ENCODE data around the gene ASIC1.
A peak's percentile ranks its signal among the peaks of the same experiment; 100 is the strongest.

ASIC1 gene

DNA sequence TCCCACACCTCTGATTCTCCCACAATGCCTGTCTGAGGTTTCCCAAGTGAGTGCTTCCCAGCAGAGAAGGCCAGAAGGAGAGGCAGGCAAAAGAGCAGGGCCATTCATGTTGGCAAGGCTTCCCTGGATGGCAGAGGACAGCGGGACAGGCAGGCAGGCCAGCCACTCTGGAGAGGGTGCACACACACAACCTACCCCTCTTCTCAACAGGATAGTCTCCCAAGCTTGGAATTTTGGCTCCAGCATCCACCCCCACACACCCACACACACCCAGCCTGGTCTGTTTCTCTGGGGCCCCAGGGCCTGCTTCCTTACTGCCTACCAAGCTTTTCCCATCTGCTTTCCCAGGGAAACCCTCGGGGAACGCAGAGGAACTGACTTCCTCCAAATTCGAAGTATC lies 16.7 kb upstream of the ASIC1 start:
- no peak for DNase-seq

DNA sequence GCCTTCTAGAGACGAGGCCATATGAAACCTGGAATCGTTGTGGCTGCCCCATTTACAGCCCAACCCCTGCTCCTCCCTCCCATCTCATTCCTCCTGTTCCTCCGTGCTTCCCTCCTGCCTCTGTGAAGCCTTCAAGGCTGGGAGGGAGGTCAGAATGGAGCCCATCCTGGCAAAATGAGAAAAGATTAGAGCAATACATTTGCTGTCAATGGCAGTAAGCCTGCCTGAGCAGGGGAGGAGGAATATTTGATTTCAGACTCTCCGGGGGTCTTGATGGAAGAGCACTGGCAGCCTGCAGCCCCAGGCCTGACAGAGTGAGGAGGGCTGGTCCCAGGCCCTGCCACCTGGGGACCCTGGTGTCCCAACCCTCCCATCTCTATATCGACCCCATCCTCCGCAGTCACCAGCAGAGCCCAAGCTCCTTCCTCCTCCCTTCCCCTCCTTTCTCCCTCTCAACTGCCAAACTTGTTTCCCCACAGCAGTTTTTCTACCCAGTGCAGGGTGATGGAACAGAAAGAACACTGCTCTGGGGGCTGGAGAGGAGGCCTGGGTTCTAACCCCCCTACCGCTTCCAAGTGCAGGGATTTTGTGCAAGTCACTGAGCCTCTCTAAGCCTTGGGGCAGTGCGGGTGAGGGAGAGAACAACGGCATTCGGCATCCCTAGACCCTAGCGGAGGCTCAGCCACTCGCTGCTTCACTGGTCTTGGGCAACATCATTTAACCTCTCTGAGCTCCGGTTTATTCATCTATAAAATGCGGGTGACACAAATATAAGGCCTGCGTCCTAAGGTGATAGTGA lies 16.1 kb upstream of the ASIC1 start:
- DNase-seq, result no peak

DNA sequence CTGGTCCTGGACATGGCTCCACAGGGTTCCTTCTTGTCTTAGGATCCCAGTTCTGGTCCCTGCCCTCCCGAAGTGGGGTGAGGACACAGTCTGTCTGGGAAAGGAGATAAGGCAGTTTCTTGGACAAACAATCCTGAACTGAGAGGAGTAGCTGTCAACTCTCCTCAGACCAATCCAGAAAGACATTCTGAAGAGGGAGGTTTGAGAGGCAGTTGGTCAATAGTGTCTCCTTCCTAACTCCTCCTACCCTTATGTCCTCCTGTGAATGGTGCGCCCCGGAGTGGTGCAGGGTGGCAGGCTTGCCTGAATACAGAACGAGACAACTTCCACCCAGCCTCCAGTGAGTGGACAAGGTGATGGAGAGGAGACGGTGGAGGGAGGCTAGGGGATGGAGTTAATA lies 15.4 kb upstream of the ASIC1 start:
- no peak for DNase-seq

DNA sequence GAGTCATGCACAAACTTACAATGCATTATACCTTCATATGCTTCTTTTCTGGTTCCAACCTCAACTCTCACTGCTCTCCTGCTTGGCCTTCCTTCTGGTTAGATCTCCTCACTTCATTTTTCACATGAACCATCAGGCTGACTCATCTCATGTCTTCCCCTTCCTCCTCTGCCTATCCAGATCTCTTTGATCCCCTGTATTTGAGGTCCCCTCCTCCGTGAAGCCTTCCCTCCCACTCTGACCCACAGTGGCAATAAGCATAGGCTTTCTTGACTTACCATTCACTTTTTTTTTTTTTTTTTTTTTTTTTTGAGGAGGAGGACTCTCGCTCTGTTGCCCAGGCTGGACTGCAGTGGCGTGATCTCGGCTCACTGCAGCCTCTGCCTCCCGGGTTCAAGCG lies 14.7 kb upstream of the ASIC1 start:
- DNase-seq, result no peak

DNA sequence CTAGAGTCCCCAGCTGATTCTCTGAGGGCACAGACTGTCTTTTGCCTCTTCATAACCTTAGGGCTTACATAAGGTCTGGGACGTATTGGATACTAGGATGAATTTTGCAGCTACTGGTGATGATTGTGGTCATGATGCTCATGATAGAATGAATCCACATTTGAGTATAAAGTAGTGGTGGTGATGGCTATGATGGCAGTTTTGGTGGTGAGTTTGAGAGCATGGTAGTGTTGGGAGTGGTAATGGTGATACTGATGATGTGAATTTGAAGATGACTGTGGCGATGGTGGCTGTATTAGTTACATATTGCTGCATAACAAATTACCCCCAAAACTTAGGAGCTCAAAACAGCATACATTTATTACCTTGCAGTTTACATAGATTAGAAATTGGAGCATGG lies 14.1 kb upstream of the ASIC1 start:
- no peak for DNase-seq

DNA sequence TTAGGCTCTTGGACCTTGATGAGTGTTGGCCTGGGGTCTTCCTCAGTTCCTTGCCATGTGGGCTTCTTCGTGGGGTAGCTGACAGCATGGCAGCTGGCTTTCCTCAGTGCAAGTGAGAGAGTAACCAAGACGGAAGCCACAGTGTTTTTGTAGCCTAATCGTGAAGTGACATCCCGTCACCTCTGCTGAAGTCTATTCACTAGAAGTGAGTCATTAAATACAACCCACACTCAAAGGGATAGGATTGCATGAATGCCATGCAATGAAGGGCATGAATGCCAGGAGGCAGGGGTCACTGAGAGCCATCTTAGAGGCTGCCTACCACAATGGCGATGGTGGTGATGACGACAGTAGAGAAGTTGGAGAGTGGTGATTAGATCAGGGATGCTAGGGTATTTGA lies 13.5 kb upstream of the ASIC1 start:
- DNase-seq, result no peak

DNA sequence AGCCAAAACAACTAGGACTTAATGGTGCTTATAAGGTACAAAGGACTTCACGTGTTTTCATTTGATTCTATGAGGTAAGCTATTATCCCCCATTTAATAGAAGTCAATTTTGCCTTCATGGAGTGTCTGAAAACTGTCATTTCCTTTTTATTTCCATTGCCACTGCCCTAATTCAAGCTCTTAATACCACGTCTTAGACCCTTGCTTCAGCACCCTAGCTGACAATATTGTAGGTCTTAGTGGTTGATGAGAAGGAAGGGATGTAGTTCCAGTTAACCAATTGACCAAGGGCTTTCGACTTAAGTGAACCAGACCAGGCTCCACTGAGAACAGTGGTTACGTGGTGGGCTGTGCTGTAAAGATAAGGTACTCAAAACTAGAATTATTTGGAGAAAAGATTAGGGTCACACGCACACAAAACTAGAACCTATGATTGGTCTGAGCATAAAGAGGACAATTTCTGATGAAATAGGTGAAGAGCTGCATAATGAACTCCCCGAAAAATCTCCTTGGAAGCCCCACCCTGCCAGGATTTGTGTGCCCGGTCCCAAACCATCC lies 9.6 kb upstream of the ASIC1 start:
- DNase-seq, result no peak

DNA sequence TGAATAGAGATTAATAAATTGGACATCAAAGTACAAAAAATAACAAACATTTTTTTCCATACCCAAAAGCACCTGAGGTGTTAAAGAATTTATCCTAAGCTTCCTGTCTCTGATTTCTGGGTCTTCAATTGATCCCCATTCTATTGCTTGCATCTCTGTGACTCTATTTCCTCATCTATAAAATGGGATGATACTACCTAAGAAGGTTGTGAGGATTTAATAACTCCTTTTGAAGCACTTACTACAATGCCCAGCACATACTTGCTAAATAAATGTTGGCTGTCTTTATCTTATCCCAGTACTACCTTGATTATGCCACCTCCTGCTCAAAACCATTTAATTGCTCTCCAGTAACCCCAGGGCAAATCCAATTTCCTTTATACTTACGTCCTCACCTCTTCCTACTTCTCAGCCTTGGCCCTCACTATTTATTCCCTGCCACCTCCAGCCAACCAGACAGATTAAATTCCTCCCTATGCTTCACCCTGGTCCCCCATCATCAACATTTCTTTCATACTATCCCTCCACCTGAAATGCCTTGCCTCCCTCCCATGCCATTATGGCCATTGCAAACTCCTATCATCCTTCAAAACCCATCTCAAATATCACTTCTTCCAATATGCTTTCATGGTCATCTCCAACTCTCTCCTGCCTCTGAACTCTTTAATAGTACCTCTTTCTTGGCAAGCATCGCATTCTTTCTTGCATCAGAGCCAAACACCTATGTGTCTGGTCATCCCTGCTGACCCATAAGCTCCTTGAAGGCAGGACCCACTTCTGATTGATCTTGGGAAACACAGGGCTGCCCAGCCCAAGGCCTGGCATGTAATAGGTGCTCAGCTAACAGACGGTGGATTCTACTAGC lies 7.9 kb upstream of the ASIC1 start:
- DNase-seq, result no peak

DNA sequence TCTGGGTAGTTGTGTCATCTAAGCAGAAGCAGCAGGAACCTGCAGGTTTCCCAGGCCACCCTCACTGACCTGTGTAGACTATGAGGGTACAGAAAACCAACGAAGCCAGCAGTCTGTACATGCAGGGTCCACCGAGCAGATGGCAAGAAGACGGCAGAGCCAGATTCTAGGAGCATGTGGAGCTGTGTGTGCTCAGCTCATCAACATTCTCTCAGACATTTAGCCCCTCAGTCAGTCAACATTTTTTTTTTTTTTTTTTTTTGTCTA lies 7.3 kb upstream of the ASIC1 start:
- no peak for DNase-seq

DNA sequence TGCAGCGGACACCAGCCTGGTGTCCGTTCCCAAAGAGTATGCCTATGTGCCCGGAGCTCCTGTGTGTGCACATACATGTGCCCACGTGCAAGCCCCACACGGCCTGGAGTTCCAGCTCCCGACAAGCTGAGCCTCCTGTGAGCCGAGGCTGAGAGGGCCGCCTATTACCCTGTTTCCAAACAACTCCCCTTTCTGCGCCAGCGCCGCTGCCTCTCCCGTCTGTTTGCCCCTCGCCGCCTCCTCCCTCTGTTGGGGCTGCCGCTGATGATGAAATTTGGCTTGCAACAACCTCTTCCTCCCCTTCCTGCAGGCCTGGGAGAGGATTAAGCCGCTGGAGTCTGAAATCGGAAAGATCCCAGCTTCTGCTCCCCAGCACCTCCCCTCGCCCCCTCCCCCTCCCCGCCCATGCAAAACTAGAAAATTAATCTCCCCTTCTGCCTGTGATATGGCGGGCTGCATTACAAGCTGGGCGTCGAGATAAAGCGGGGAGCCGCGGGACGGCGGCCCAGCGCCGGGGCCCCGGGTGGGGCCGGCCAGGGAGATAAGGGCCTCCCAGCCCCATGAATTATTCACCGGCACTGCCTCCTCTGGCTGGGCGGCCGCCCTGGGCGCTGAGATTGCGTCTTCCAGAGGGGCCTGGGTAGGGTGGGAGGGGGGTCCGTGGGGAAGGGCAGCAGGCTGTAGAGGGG lies 6.8 kb upstream of the ASIC1 start:
- peak in 9 of 56 donors; percentile 10 to 33 (median 25) for DNase-seq

DNA sequence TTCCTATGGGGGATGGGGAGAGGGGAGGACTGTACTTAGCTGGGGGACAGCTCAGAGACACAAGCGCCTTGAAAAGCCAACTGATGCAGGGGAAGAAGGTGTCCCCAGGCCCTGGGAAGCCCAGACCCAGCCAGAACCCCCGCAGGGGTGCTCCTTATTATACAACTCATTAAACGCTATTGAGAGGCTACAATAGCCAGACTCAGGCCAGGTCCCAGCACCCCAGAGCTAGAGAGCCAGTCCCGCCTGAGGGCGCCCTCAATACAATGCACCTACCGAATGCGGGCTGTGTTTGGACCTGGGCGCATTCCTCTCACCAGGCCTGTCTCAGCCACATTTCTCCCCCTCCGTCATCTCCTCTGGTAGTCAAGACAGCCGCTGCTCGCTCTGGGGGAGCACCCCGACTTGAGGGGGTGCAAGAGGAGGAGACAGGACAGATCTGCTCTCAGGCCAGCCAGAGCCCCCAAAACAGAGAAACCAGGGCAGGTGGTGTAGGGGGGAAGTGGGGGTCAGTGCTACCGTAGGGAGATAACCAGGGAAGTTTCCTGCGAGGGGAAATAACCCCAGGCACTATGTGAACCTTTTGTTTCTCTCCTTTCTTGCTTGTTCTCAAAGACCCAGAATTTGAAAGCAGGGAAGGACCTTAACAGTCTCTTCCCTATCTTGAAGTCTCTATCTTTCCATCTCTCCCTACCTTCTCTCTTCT lies 6.1 kb upstream of the ASIC1 start:
- no peak for DNase-seq

DNA sequence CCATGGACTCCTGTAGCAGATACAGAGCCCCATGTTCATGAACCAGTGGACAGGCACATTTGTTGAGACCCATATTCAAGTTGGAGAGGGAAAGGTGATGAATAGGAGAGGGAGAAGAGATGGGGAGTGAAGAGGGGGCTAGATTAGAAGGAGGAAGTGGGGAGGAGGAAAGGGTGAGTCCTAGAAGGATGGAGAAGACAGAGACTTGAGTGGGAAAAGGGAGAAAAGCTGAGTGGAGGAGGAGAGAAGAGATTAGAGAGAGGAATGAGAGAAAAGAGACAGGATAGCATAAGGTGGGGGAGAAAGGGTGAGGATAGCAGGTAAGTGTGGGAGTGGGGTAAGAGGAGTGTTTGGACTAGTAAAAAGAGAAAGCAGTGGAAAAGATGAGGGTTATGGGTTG lies 4.9 kb upstream of the ASIC1 start:
- no peak for DNase-seq

DNA sequence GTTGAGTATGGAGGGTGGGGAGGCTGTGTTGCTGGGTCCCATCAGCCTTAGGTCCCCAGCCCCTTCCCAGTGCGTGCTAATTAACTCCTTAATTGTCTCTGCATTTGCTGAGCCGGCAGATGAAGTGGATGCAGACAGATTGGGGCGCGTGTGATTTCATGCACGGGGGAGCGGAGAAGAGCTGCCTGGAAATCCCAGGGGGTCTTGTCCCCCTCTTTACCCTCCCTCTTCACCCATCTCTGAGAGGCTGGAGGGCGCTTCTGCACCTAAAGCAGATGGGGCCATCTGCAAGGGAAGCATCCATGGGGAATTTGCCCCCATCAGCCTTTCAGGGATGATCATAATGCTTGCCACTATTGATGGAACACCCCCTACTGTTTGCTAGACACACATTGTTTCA lies 4.4 kb upstream of the ASIC1 start:
- no peak for DNase-seq

DNA sequence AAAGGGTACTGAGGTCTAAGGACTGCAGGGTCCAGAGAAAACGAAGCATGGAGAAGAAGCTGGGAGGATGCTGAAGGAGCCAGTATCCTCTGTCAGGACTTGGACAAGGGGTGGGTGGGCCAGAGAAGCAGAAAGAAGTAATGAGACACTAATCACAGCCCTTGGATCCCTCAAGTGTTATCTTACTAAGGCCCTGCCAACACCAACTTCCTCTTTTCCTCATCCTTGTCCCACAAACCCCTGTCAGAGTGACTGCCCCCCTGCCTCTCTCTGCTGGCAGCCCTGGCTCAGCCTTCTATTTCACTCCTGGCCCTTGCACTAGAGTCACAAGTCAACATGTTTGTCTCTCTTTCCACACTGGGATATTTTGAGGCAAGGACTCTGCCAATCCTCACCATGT lies 3.8 kb upstream of the ASIC1 start:
- DNase-seq, result no peak

DNA sequence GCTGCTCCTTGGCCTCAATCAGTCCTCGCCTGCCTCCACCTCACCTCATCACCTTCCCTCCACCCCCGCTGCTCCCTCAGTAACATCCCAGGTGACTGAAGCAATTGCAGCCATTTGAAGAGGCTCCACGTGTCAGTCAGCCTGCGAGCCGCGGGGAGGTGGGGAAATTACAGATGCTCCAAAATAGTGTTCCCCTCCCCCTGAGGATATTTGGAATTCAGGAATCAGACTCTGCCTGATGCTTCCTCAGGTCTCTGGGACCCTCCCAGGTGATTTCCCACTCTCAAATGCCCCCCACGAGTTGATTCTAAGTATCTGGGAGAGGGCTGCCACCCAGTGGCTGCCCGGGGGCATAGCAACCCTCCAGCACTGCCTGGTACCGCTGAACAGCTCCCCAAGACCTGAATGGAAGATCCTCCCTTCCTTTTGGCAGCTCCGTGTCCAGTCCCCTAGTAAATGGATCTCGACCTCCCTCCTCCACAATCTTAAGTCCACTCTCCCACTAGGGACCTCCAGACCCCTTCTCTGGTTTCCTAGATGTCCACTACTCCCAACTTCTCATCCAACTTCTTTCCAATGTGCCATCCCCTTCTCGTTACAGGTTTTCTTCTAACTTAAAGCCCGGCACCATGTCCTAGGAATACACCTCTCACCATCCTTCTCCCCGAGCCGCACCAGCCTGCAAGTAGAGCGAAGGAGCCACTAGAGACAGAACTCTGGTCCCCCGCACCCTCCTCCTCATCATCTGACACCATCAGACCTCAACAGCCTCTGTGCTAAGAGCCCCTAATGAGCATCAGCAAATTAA lies 1.4 kb upstream of the ASIC1 start:
- peak in 33 of 56 donors; percentile 9 to 69 (median 50) for DNase-seq

DNA sequence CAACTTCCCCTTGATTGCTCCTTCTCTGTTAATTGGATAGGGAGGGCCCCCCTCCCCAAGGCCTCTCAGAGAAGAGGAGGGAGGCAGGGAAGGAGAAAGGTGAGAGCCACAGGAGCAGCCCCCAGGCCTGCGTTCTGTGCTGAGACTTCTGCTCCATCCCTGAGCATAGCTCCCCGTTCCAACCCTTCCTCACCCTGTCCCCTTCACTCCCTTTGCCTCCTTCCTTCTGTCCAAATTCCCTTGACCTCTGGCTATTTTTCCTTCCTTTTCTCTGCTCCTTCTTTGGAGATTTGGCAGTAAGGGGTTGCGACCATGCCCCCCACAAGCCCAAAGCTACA lies 788 bp upstream of the ASIC1 start:
- DNase-seq, result no peak

DNA sequence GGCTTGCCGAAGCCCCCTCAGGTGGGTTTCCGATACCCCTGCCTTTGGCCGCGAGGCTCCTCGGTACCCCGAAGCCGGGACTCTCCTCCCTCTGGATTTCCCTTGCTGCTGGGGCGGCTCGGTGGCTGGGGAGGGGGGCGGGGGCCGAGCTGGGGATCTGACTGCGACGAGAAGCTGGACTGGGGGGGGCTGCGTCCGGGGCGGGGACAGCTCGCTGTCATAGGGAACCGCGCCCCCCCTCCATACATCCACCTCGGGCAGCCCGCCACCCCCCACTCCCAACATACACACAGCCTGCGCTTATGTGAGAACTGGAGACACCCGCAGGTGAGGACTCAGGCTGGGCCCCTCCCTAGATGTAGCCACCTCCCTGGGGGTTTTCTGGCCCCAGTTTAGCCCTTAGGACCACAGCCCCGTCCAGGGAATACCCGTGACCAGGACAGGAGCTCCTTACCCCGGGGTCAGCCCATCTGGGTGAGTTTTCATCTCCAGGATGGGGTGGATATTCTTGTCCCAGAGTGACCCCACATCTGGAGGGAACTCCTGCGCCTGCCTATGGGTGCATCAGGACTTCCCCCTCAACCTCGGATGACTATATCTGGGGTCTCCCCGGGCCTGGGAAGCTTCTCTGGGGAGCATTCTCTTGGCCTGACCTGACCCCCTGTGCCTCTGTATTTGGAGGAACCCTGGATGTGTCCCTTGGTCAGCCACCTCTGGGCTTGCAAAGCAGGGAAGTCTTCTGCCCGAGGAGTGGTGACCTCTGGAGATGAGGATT lies 687 bp downstream of the ASIC1 start:
- peak in 13 of 56 donors; percentile 16 to 67 (median 41) for DNase-seq

DNA sequence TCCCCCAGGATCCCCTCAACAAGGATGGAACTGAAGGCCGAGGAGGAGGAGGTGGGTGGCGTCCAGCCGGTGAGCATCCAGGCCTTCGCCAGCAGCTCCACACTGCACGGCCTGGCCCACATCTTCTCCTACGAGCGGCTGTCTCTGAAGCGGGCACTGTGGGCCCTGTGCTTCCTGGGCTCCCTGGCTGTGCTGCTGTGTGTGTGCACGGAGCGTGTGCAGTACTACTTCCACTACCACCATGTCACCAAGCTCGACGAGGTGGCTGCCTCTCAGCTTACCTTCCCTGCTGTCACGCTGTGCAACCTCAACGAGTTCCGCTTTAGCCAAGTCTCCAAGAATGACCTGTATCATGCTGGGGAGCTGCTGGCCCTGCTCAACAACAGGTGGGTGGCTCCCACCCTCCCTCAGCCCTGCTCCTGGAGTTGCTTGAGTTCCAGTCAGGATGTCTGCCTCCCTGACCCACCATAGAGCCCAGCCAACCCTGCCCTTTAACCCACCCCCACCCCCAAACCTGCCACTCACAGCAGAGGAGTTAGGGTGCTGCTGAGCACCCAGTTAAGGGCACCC lies 1.4 kb downstream of the ASIC1 start:
- DNase-seq, result peak in 3 of 56 donors; percentile 12 to 28 (median 26)

DNA sequence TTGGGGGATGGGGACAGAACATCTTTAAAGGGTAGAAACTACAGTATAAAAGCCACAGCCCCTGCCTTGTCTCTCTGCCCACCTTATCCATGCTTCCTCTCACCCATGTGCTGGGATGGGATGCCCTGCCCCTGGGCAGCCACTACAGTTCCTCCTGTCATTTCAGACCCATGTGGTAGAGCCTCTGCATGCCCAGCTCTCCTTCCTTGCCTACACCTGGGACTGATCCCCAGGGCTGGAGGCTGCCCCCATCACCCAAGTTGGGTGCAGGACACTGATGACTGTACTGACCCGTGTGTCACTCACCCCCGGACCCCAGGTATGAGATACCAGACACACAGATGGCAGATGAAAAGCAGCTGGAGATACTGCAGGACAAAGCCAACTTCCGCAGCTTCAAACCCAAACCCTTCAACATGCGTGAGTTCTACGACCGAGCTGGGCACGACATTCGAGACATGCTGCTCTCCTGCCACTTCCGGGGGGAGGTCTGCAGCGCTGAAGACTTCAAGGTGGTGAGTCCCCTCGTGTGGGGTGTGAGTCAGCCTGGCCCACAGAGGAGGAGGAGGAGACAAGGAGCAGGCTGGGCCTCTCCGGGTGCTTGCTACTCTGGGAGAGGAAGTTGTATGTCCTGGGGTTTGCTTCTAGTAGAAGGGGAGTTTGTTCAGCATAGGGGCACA lies 2.2 kb downstream of the ASIC1 start:
- DNase-seq, result no peak
